ENCODE measurements around the gene GSG1L. TPM values are rescaled to one million over a fixed set of nuclear protein-coding genes. Genes with fewer than 3 reads are reported as not detected.

Gene GSG1L
- total RNA-seq, 1 donor from 2014 or later: not detected

- TF ChIP-seq, protein P1, sequence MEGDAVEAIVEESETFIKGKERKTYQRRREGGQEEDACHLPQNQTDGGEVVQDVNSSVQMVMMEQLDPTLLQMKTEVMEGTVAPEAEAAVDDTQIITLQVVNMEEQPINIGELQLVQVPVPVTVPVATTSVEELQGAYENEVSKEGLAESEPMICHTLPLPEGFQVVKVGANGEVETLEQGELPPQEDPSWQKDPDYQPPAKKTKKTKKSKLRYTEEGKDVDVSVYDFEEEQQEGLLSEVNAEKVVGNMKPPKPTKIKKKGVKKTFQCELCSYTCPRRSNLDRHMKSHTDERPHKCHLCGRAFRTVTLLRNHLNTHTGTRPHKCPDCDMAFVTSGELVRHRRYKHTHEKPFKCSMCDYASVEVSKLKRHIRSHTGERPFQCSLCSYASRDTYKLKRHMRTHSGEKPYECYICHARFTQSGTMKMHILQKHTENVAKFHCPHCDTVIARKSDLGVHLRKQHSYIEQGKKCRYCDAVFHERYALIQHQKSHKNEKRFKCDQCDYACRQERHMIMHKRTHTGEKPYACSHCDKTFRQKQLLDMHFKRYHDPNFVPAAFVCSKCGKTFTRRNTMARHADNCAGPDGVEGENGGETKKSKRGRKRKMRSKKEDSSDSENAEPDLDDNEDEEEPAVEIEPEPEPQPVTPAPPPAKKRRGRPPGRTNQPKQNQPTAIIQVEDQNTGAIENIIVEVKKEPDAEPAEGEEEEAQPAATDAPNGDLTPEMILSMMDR (conservative IDR thresholded peaks at IDR 0.05; ENCODE audit: low read depth, low read length): no peak
- no peak for DNase-seq (ENCODE audit: low read depth)
Measured at GRCh38 chr16:27754788-27755690, 308.5 kb downstream of the GSG1L start.

DNA sequence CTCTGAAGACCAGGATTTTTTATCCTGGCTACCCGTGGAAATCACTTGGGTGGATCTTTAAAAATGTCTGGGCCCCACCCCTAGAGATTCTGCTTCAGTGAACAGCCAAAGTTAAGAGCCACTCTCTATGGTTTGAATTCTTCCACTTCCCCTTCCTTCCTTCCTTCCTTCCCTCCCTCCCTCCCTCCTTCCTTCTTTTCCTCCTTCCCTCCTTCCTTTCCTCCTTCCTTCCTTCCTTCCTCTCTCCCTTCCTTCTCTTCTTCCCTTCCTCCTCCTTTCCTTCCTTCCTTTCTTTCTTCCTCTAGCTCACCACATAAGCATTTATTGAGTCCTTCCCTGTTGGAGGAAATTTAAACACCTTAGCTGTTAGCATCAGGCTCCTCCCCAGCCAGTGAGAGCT, 310.0 kb downstream of the GSG1L start:
- H3K4me3 ChIP-seq (ENCODE audit: low read depth, low read length): no peak overlapping the region
- no peak for DNase-seq (ENCODE audit: low read depth)
- TF ChIP-seq, protein P1 (conservative IDR thresholded peaks at IDR 0.05; ENCODE audit: low read depth, low read length): no peak

More at GRCh38 chr16:27754788-27755690, 308.5 kb downstream of the GSG1L start:
- no peak overlapping the region for H3K4me3 ChIP-seq (ENCODE audit: low read depth, low read length)

- no peak overlapping the region for H3K4me3 ChIP-seq (ENCODE audit: low read depth, low read length)
- TF ChIP-seq, protein P1 (conservative IDR thresholded peaks at IDR 0.05; ENCODE audit: low read depth, low read length): no peak
- no peak for DNase-seq (ENCODE audit: low read depth)
Measured at GRCh38 chr16:27752241-27752640, 311.3 kb downstream of the GSG1L start.

DNA sequence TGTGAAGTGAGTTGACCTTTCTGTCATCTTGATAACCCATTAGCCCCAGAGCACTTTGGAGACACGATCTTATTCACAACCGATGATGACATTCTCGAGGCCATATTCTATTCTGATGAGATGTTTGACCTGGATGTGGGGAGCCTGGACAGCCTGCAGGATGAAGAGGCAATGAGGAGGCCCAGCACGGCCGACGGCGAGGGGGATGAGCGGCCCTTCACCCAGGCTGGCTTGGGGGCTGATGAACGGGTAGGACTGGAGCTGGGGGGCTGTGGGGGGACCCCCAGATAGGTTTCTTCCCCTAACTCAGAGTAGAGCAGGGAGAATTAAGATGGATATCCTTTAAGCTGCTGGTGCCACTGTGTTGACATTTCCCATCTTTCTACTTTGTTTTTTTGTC, 311.8 kb downstream of the GSG1L start:
- no peak overlapping the region for H3K4me3 ChIP-seq (ENCODE audit: low read depth, low read length)
- TF ChIP-seq, protein P1 (conservative IDR thresholded peaks at IDR 0.05; ENCODE audit: low read depth, low read length): no peak
- no peak for DNase-seq (ENCODE audit: low read depth)

DNA sequence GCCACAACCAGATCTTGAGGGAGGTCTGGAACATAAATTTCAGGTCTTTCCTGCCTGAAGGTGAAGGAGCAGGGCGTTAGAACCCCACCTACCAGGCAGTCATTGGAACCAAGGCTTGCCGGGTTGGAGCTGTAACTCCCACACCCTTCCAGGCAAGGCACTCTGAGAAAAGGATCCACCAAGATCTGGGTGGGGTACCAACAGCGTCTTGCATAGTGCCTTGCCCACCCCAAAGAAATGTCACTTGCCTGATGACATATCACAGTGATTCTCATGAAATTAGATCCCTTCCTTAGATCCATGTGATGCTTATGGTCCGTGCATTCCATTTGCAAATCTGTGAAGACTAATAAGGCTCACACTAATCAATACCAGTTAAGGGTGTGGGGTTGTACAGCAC, 312.3 kb downstream of the GSG1L start:
- TF ChIP-seq, protein P1 (conservative IDR thresholded peaks at IDR 0.05; ENCODE audit: low read depth, low read length): no peak
- DNase-seq (ENCODE audit: low read depth): no peak
- H3K4me3 ChIP-seq (ENCODE audit: low read depth, low read length): no peak overlapping the region

DNA sequence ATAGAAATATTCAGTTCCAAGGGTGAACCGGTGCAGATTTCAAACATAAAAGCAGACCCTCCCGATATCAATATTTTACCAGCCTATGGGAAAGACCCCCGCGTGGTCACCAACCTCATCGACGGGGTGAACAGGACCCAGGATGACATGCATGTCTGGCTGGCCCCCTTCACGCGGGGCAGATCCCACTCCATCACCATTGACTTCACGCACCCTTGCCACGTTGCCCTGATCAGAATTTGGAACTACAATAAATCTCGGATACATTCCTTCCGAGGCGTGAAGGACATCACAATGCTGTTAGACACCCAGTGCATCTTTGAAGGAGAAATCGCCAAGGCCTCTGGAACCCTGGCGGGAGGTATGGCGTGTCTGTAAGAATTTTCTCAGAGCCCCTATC, 313.6 kb downstream of the GSG1L start:
- TF ChIP-seq, protein P1 (conservative IDR thresholded peaks at IDR 0.05; ENCODE audit: low read depth, low read length): no peak
- DNase-seq (ENCODE audit: low read depth): no peak

GRCh38 chr16:27749547-27749875, 314.0 kb downstream of the GSG1L start:
- no peak overlapping the region for H3K4me3 ChIP-seq (ENCODE audit: low read depth, low read length)
- no peak for DNase-seq (ENCODE audit: low read depth)
- TF ChIP-seq, protein P1 (conservative IDR thresholded peaks at IDR 0.05; ENCODE audit: low read depth, low read length): no peak

More for the DNA sequence above, 313.6 kb downstream of the GSG1L start:
- H3K4me3 ChIP-seq (ENCODE audit: low read depth, low read length): no peak overlapping the region

All from epithelial cell of proximal tubule (primary cell).